ENCODE measurements around the gene ZBTB20.

- TF ChIP-seq, protein P1, sequence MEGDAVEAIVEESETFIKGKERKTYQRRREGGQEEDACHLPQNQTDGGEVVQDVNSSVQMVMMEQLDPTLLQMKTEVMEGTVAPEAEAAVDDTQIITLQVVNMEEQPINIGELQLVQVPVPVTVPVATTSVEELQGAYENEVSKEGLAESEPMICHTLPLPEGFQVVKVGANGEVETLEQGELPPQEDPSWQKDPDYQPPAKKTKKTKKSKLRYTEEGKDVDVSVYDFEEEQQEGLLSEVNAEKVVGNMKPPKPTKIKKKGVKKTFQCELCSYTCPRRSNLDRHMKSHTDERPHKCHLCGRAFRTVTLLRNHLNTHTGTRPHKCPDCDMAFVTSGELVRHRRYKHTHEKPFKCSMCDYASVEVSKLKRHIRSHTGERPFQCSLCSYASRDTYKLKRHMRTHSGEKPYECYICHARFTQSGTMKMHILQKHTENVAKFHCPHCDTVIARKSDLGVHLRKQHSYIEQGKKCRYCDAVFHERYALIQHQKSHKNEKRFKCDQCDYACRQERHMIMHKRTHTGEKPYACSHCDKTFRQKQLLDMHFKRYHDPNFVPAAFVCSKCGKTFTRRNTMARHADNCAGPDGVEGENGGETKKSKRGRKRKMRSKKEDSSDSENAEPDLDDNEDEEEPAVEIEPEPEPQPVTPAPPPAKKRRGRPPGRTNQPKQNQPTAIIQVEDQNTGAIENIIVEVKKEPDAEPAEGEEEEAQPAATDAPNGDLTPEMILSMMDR (IDR thresholded peaks at IDR 0.05), result no peak
- TF ChIP-seq RAD21 (IDR thresholded peaks at IDR 0.05; ENCODE audit: low read length) (no peak), POLR2AphosphoS5 (IDR thresholded peaks at IDR 0.05; ENCODE audit: low read depth, low read length) (no peak), YY1 (IDR thresholded peaks at IDR 0.05; ENCODE audit: low read depth) (no peak), SMC3 (IDR thresholded peaks at IDR 0.05; ENCODE audit: low read depth, low read length) (no peak), MXI1 (IDR thresholded peaks at IDR 0.05; ENCODE audit: low read depth, low read length) (no peak), NRF1 (IDR thresholded peaks at IDR 0.05; ENCODE audit: low read depth, low read length) (no peak), IRF3 (IDR thresholded peaks at IDR 0.05; ENCODE audit: low read depth, low read length) (no peak), EP300 (IDR thresholded peaks at IDR 0.05; ENCODE audit: borderline replicate concordance in 1 of 2, low read depth in 1 of 2, low read length in 1 of 2) (no peak), CHD2 (IDR thresholded peaks at IDR 0.05; ENCODE audit: low read length, partially characterized antibody) (no peak)
- TF ChIP-seq, protein P2, sequence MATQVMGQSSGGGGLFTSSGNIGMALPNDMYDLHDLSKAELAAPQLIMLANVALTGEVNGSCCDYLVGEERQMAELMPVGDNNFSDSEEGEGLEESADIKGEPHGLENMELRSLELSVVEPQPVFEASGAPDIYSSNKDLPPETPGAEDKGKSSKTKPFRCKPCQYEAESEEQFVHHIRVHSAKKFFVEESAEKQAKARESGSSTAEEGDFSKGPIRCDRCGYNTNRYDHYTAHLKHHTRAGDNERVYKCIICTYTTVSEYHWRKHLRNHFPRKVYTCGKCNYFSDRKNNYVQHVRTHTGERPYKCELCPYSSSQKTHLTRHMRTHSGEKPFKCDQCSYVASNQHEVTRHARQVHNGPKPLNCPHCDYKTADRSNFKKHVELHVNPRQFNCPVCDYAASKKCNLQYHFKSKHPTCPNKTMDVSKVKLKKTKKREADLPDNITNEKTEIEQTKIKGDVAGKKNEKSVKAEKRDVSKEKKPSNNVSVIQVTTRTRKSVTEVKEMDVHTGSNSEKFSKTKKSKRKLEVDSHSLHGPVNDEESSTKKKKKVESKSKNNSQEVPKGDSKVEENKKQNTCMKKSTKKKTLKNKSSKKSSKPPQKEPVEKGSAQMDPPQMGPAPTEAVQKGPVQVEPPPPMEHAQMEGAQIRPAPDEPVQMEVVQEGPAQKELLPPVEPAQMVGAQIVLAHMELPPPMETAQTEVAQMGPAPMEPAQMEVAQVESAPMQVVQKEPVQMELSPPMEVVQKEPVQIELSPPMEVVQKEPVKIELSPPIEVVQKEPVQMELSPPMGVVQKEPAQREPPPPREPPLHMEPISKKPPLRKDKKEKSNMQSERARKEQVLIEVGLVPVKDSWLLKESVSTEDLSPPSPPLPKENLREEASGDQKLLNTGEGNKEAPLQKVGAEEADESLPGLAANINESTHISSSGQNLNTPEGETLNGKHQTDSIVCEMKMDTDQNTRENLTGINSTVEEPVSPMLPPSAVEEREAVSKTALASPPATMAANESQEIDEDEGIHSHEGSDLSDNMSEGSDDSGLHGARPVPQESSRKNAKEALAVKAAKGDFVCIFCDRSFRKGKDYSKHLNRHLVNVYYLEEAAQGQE (IDR thresholded peaks at IDR 0.05; ENCODE audit: low read depth, low read length), result no peak
- TF ChIP-seq, protein P3, sequence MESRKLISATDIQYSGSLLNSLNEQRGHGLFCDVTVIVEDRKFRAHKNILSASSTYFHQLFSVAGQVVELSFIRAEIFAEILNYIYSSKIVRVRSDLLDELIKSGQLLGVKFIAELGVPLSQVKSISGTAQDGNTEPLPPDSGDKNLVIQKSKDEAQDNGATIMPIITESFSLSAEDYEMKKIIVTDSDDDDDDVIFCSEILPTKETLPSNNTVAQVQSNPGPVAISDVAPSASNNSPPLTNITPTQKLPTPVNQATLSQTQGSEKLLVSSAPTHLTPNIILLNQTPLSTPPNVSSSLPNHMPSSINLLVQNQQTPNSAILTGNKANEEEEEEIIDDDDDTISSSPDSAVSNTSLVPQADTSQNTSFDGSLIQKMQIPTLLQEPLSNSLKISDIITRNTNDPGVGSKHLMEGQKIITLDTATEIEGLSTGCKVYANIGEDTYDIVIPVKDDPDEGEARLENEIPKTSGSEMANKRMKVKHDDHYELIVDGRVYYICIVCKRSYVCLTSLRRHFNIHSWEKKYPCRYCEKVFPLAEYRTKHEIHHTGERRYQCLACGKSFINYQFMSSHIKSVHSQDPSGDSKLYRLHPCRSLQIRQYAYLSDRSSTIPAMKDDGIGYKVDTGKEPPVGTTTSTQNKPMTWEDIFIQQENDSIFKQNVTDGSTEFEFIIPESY (IDR thresholded peaks at IDR 0.05; ENCODE audit: borderline replicate concordance, low read depth), result no peak
These were observed 446.4 kb downstream of the ZBTB20 start for GRCh38 chr3:114700637-114701234.

All from SK-N-SH (cell line).